Measurements from ENCODE around the gene TMIGD3.

The TMIGD3 gene

GRCh38 chr1:111471012-111471411, 32.4 kb downstream of the TMIGD3 start:
- H3K27ac ChIP-seq (ENCODE audit: low read depth, low read length): no peak overlapping the region

GRCh38 chr1:111470596-111470995, 32.8 kb downstream of the TMIGD3 start:
- Histone ChIP-seq H3K9ac (ENCODE audit: low read length) (no peak overlapping the region), H3K9me3 (ENCODE audit: low read length) (no peaks in the 10 kb centered on the region), H3K27me3 (ENCODE audit: control insufficient read depth in 1 of 2, insufficient read depth in 2 of 2, low read length in 2 of 2) (no peaks in the 10 kb centered on the region), H3K27ac (ENCODE audit: low read depth, low read length) (no peak overlapping the region), H3K4me3 (ENCODE audit: low read depth in 1 of 2, low read length in 2 of 2) (no peak overlapping the region), H3K4me1 (ENCODE audit: insufficient read depth, low read length) (no peaks in the 10 kb centered on the region), H3K36me3 (ENCODE audit: insufficient read depth, low read length) (peaks cover 28% of the 10 kb centered on the region)

More at GRCh38 chr1:111471012-111471411, 32.4 kb downstream of the TMIGD3 start:
- Histone ChIP-seq H3K9me3 (ENCODE audit: low read length) (no peaks in the 10 kb centered on the region), H3K4me1 (ENCODE audit: insufficient read depth, low read length) (no peaks in the 10 kb centered on the region), H3K9ac (ENCODE audit: low read length) (no peak overlapping the region), H3K27me3 (ENCODE audit: control insufficient read depth in 1 of 2, insufficient read depth in 2 of 2, low read length in 2 of 2) (no peaks in the 10 kb centered on the region), H3K36me3 (ENCODE audit: insufficient read depth, low read length) (peaks cover 28% of the 10 kb centered on the region), H3K4me3 (ENCODE audit: low read depth in 1 of 2, low read length in 2 of 2) (no peak overlapping the region)

GRCh38 chr1:111469539-111469938, 33.9 kb downstream of the TMIGD3 start:
- H3K9me3 ChIP-seq (ENCODE audit: low read length): no peaks in the 10 kb centered on the region
- H3K27ac ChIP-seq (ENCODE audit: low read depth, low read length): no peak overlapping the region
- H3K36me3 ChIP-seq (ENCODE audit: insufficient read depth, low read length): peaks cover 32% of the 10 kb centered on the region
- H3K27me3 ChIP-seq (ENCODE audit: control insufficient read depth in 1 of 2, insufficient read depth in 2 of 2, low read length in 2 of 2): no peaks in the 10 kb centered on the region
- H3K4me1 ChIP-seq (ENCODE audit: insufficient read depth, low read length): no peaks in the 10 kb centered on the region
- H3K9ac ChIP-seq (ENCODE audit: low read length): no peak overlapping the region
- H3K4me3 ChIP-seq (ENCODE audit: low read depth in 1 of 2, low read length in 2 of 2): no peak overlapping the region

GRCh38 chr1:111468717-111469100, 34.7 kb downstream of the TMIGD3 start:
- Histone ChIP-seq H3K4me3 (ENCODE audit: low read depth in 1 of 2, low read length in 2 of 2) (no peak overlapping the region), H3K36me3 (ENCODE audit: insufficient read depth, low read length) (peaks cover 32% of the 10 kb centered on the region), H3K9me3 (ENCODE audit: low read length) (no peaks in the 10 kb centered on the region), H3K4me1 (ENCODE audit: insufficient read depth, low read length) (no peaks in the 10 kb centered on the region), H3K27me3 (ENCODE audit: control insufficient read depth in 1 of 2, insufficient read depth in 2 of 2, low read length in 2 of 2) (no peaks in the 10 kb centered on the region), H3K9ac (ENCODE audit: low read length) (no peak overlapping the region), H3K27ac (ENCODE audit: low read depth, low read length) (no peak overlapping the region)

- H3K36me3 ChIP-seq (ENCODE audit: insufficient read depth, low read length): peaks cover 32% of the 10 kb centered on the region
- H3K4me3 ChIP-seq (ENCODE audit: low read depth in 1 of 2, low read length in 2 of 2): no peak overlapping the region
- no peaks in the 10 kb centered on the region for H3K27me3 ChIP-seq (ENCODE audit: control insufficient read depth in 1 of 2, insufficient read depth in 2 of 2, low read length in 2 of 2)
- H3K9ac ChIP-seq (ENCODE audit: low read length): no peak overlapping the region
- peaks cover 2% of the 10 kb centered on the region for H3K4me1 ChIP-seq (ENCODE audit: insufficient read depth, low read length)
- no peaks in the 10 kb centered on the region for H3K9me3 ChIP-seq (ENCODE audit: low read length)
- no peak overlapping the region for H3K27ac ChIP-seq (ENCODE audit: low read depth, low read length)
Measured at GRCh38 chr1:111467865-111468716, 35.3 kb downstream of the TMIGD3 start.

GRCh38 chr1:111466480-111466879, 37.0 kb downstream of the TMIGD3 start:
- Histone ChIP-seq H3K36me3 (ENCODE audit: insufficient read depth, low read length) (peaks cover 35% of the 10 kb centered on the region), H3K27ac (ENCODE audit: low read depth, low read length) (no peak overlapping the region)

GRCh38 chr1:111465754-111466153, 37.7 kb downstream of the TMIGD3 start:
- no peaks in the 10 kb centered on the region for H3K27me3 ChIP-seq (ENCODE audit: control insufficient read depth in 1 of 2, insufficient read depth in 2 of 2, low read length in 2 of 2)
- no peaks in the 10 kb centered on the region for H3K9me3 ChIP-seq (ENCODE audit: low read length)
- H3K9ac ChIP-seq (ENCODE audit: low read length): no peak overlapping the region
- no peak overlapping the region for H3K27ac ChIP-seq (ENCODE audit: low read depth, low read length)
- H3K4me1 ChIP-seq (ENCODE audit: insufficient read depth, low read length): peaks cover 7% of the 10 kb centered on the region
- H3K4me3 ChIP-seq (ENCODE audit: low read depth in 1 of 2, low read length in 2 of 2): no peak overlapping the region
- peaks cover 29% of the 10 kb centered on the region for H3K36me3 ChIP-seq (ENCODE audit: insufficient read depth, low read length)

More at GRCh38 chr1:111466480-111466879, 37.0 kb downstream of the TMIGD3 start:
- no peaks in the 10 kb centered on the region for H3K9me3 ChIP-seq (ENCODE audit: low read length)
- H3K27me3 ChIP-seq (ENCODE audit: control insufficient read depth in 1 of 2, insufficient read depth in 2 of 2, low read length in 2 of 2): no peaks in the 10 kb centered on the region
- H3K9ac ChIP-seq (ENCODE audit: low read length): no peak overlapping the region
- no peak overlapping the region for H3K4me3 ChIP-seq (ENCODE audit: low read depth in 1 of 2, low read length in 2 of 2)
- peaks cover 7% of the 10 kb centered on the region for H3K4me1 ChIP-seq (ENCODE audit: insufficient read depth, low read length)

GRCh38 chr1:111463029-111463683, 40.3 kb downstream of the TMIGD3 start:
- Histone ChIP-seq H3K36me3 (ENCODE audit: insufficient read depth, low read length) (peaks cover 36% of the 10 kb centered on the region), H3K27me3 (ENCODE audit: control insufficient read depth in 1 of 2, insufficient read depth in 2 of 2, low read length in 2 of 2) (no peaks in the 10 kb centered on the region), H3K9ac (ENCODE audit: low read length) (no peak overlapping the region), H3K9me3 (ENCODE audit: low read length) (no peaks in the 10 kb centered on the region), H3K4me1 (ENCODE audit: insufficient read depth, low read length) (peaks cover 7% of the 10 kb centered on the region), H3K4me3 (ENCODE audit: low read depth in 1 of 2, low read length in 2 of 2) (no peak overlapping the region), H3K27ac (ENCODE audit: low read depth, low read length) (peak overlapping the region; percentile 42)

- Histone ChIP-seq H3K36me3 (ENCODE audit: insufficient read depth, low read length) (peaks cover 39% of the 10 kb centered on the region), H3K4me1 (ENCODE audit: insufficient read depth, low read length) (peaks cover 7% of the 10 kb centered on the region), H3K9ac (ENCODE audit: low read length) (no peak overlapping the region), H3K4me3 (ENCODE audit: low read depth in 1 of 2, low read length in 2 of 2) (no peak overlapping the region), H3K27me3 (ENCODE audit: control insufficient read depth in 1 of 2, insufficient read depth in 2 of 2, low read length in 2 of 2) (no peaks in the 10 kb centered on the region), H3K27ac (ENCODE audit: low read depth, low read length) (peak overlapping the region; percentile 42), H3K9me3 (ENCODE audit: low read length) (no peaks in the 10 kb centered on the region)
Measured at GRCh38 chr1:111462370-111463028, 40.9 kb downstream of the TMIGD3 start.

- H3K36me3 ChIP-seq (ENCODE audit: insufficient read depth, low read length): peaks cover 41% of the 10 kb centered on the region
- H3K27me3 ChIP-seq (ENCODE audit: control insufficient read depth in 1 of 2, insufficient read depth in 2 of 2, low read length in 2 of 2): no peaks in the 10 kb centered on the region
- no peak overlapping the region for H3K27ac ChIP-seq (ENCODE audit: low read depth, low read length)
- H3K9me3 ChIP-seq (ENCODE audit: low read length): no peaks in the 10 kb centered on the region
- H3K4me3 ChIP-seq (ENCODE audit: low read depth in 1 of 2, low read length in 2 of 2): no peak overlapping the region
- H3K4me1 ChIP-seq (ENCODE audit: insufficient read depth, low read length): peaks cover 7% of the 10 kb centered on the region
- H3K9ac ChIP-seq (ENCODE audit: low read length): no peak overlapping the region
Measured at GRCh38 chr1:111461765-111462164, 41.7 kb downstream of the TMIGD3 start.

- H3K36me3 ChIP-seq (ENCODE audit: insufficient read depth, low read length): peaks cover 48% of the 10 kb centered on the region
- peaks cover 25% of the 10 kb centered on the region for H3K4me1 ChIP-seq (ENCODE audit: insufficient read depth, low read length)
- H3K9ac ChIP-seq (ENCODE audit: low read length): no peak overlapping the region
- no peak overlapping the region for H3K4me3 ChIP-seq (ENCODE audit: low read depth in 1 of 2, low read length in 2 of 2)
- H3K27ac ChIP-seq (ENCODE audit: low read depth, low read length): no peak overlapping the region
- H3K27me3 ChIP-seq (ENCODE audit: control insufficient read depth in 1 of 2, insufficient read depth in 2 of 2, low read length in 2 of 2): no peaks in the 10 kb centered on the region
- no peaks in the 10 kb centered on the region for H3K9me3 ChIP-seq (ENCODE audit: low read length)
Measured at GRCh38 chr1:111455642-111456031, 47.8 kb downstream of the TMIGD3 start.
